Raji (cell line): Measurements from ENCODE around the gene RARRES2.
A peak's percentile ranks its signal among the peaks of the same experiment; 100 is the strongest.

Experiments used
- POLR2A ChIP-seq: IDR thresholded peaks from 2 replicates; pipeline ENCODE4 v1.6.1; 2011; ENCODE audit warnings: low read depth, low read length, control low read depth; ENCODE audit not compliant: insufficient read depth

Gene RARRES2

DNA sequence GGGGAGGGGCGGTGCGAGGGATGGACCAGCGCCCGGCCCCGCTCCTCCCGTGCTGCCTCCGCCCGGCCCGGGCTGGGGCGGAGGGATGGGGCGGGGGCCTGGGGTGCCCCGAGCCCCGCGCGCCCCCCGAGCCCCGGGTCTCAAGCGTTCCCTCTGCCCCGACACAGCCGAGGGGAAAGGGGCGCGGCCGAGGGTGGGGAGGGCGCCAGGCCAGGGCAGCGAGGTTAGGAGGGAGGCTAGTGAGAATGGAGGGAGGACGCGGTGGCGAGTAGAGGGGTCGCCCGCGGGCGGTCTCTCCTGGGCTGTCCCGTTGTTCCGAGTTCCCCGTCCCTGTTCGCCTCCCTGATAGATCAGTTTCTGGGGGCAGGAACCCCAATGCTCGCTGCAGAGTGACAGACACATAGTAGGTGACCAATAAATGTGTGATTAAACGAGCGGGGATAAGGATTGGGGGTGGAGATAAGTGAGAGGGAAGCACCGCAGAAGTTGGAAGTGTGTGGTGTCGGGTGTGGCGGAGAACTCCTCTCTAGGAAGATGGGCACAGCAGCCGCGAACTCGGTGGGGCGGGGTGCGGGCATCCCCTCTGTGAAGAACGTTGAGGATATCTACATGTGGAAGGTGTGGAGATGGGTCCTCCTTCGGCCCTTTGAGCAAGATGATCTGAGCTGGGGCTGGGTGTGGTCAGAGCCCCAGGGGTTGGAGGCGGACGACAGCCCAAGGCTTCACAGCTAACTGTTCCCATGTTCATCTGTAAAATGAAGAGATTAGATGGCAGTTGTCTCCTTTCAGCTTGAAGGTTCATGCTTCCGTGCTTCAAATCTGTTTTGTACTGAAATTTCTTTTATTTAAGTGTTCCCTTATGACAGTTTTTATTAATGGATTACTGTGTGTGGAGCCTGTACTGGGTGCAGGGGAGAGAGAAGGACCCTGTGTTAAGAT is 38.3 kb upstream of the RARRES2 start:
- TF ChIP-seq POLR2A = peak; percentile 44; the same call in 1 of the 2 replicates

DNA sequence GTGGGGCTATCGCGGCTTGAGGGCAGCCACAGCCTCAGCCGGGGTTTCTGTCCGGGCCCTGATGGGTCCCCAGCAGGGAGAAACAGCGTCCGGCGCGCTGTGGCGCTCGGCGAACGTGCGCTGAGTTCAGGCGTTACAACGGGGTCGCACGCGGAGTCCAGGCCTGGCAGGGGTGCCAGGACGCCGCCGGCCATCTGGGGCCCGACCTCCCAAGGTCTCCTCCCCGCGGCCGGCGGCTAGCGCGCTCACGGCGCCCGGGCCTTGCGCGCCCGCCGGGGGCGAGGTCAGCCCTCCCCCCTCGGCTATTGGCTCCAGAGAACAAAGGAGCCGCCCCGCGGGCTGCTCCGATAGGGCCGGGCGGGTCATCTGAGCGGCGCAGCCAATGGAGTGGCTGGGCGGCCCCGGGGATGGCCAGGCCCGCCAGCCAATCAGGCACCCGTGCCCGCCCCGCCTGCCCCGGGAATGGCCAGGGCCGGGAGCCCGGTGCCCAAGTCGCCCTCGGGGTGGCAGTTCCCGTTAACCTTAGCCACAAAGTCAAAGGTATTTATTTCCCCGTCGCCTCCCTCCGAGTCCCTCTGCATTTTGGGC is 37.5 kb upstream of the RARRES2 start, which contains the start of gene ZNF775:
TSS of gene ZNF775 (plus strand) at position 478 of the 588 bp plus-strand sequence. CDS start 9,141 bp downstream, outside the sequence.
- peak; percentile 92 for TF ChIP-seq POLR2A

DNA sequence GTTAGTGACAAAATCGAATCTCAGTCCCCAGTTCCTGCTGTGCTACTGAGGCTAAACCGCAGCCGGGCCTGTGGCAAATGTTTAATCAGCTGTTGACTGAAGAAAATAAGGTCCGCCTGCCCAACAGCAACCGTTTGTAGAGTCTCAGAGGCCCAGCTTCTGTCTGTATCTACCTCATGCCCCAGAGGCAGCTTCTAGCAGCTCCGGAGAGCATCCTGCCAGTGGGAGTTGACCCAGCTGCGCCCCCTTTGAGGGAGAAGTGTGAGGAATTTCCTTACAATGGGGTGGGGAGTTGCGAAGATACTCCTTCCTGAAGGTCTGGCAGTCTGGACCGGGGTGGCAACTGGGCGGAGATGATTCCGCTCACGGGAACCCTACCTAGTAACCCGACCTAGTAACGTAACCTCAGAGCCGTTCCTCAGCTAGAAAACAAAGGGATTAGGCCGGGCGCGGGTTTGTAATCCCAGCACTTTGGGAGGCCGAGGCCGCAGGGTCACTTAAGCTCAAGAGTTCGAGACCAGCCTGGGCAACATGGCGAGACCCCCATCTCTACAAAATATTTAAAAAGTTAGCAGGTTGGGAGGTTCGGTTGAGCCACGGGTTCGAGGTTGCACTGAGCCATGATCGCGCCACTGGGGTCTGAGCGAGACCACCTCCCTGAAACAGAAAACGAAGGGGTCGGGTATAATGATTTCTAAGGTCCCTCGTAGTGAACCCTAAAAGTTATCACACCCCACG is 36.9 kb upstream of the RARRES2 start:
- peak; percentile 56 for TF ChIP-seq POLR2A

- TF ChIP-seq POLR2A = no peak
Measured at GRCh38 chr7:150377635-150378034, 36.2 kb upstream of the RARRES2 start.

DNA sequence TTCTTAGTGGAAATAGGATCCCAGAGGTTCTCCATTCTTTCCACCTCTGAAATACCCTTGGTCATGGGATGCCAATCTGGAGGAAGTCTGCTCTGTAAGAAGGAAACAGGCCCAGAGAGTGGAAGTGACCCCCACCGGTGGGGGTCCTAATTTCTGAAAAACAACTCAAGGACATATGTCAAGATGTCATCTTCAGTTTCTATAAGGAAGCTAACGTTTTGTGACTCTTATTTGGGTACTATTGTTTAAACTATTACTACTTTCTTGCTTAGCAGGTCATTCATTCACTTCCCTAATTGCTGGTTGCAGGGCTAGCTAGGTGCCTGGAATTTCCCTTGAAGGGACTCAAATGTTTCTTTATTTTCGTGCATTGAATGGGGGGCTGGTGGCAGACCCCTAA is 35.8 kb upstream of the RARRES2 start:
- TF ChIP-seq POLR2A = no peak

DNA sequence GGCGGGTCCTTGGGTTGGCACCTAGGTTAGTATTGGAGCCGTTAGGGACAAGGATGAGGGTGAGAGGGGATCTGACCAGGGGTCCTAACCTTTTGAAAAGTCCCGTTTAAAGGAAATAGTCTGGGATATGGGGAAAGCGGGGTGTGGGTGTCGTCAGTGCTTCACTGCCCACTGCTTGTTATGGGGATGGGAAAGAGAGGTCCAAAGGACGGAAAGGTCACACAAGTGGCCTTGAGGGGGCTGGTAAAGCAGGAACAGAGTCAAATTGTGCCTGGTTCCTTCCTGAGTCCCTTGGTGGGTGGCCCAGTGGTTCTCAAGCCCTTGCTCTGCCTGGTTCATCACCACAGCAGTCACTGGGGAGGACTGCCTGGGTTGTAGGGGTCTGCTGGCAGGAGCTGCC is 35.1 kb upstream of the RARRES2 start:
- 0 out of 2 replicates have a peak, but pooled peaks have one; percentile 9 for TF ChIP-seq POLR2A

- TF ChIP-seq POLR2A = 0 out of 2 replicates have a peak, but pooled peaks have one; percentile 42
Measured at GRCh38 chr7:150375662-150376521, 34.5 kb upstream of the RARRES2 start.

DNA sequence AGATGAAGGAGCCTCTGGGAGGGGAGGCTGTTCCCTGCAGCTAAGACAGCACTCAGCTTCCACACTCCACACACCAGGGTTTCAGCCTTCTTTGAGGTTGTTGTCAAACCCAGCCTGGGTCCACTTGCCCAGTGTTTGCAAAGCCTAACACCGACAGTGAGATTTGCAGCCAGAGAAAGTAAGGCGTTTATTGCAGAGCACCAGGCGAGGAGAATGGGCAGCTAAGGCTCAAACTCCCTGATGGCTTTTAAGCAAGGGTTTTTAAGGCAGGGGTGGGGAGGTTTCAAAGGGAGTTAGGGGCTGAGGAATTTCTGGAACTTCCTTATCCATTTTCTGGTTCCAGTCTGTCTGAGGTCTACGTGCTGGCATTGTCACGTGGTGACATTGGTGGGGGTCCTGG is 33.0 kb upstream of the RARRES2 start:
- no peak for TF ChIP-seq POLR2A

DNA sequence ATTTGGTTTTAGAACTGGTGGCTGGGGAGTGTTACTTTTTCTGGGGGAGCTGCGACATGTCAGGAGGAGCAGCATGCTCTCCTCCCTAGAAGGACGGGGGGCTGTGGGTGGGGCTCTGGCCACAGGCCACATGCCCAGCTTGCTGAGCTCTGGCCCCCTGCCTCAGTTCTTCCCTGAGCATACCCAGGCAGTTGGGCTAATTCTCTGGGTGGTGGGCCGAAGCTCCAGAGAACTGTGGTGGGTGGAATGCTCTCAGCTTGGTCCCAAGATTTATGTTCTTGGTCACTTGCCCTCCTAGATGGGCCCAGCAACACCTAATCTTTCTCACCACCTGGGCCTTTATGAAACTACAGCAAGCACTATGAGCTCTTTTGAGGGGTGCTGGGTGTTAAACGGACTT is 32.6 kb upstream of the RARRES2 start:
- no peak for TF ChIP-seq POLR2A

GRCh38 chr7:150373049-150373801 is 31.8 kb upstream of the RARRES2 start:
- TF ChIP-seq POLR2A = no peak

- no peak for TF ChIP-seq POLR2A
Measured at GRCh38 chr7:150372271-150373048, 31.0 kb upstream of the RARRES2 start.

DNA sequence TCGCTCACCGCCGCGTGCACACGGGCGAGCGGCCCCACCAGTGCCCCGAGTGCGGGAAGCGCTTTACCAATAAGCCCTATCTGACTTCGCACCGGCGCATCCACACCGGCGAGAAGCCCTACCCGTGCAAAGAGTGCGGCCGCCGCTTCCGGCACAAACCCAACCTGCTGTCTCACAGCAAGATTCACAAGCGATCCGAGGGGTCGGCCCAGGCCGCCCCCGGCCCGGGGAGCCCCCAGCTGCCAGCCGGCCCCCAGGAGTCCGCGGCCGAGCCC is 30.5 kb upstream of the RARRES2 start:
- no peak for TF ChIP-seq POLR2A
